GM23248 (cell line): ENCODE measurements around the gene BAZ2B. TPM values are rescaled to one million over a fixed set of nuclear protein-coding genes. Genes with fewer than 3 reads are reported as not detected.

ENCODE experiments used
- DNase-seq: peaks from one replicate; pipeline ENCODE4 v3.0.0-alpha.2; 2015
- H2AFZ ChIP-seq: fragments of 200-600 bp; sonication (generic); 2 replicates; pipeline ENCODE4 v1.6.1; 2016; ENCODE audit warnings: antibody characterized with exemption
- H3F3A ChIP-seq: fragments of 200-600 bp; sonication (generic); 2 replicates; pipeline ENCODE4 v1.6.1; 2016; ENCODE audit warnings: mild to moderate bottlenecking, antibody characterized with exemption, mixed run types; ENCODE audit not compliant: insufficient read depth
- H3K27ac ChIP-seq: fragments of 200-600 bp; sonication (generic); 2 replicates; pipeline ENCODE4 v1.5.1; 2016; ENCODE audit warnings: mild to moderate bottlenecking
- H3K27me3 ChIP-seq: fragments of 200-600 bp; sonication (generic); replicated peaks from 2 replicates; pipeline ENCODE4 v1.6.1; 2016; ENCODE audit warnings: mild to moderate bottlenecking; ENCODE audit not compliant: insufficient read depth
- H3K36me3 ChIP-seq: fragments of 200-600 bp; sonication (generic); 2 replicates; pipeline ENCODE4 v1.6.1; 2016; ENCODE audit warnings: low read depth, mild to moderate bottlenecking
- H3K4me1 ChIP-seq: fragments of 200-600 bp; sonication (generic); 2 replicates; pipeline ENCODE4 v1.6.1; 2016; ENCODE audit warnings: mild to moderate bottlenecking; ENCODE audit not compliant: insufficient read depth
- H3K4me2 ChIP-seq: fragments of 200-600 bp; sonication (generic); one replicate; pipeline ENCODE4 v1.6.1; 2016; ENCODE audit warnings: mild to moderate bottlenecking; ENCODE audit not compliant: unreplicated experiment
- H3K4me3 ChIP-seq: fragments of 200-600 bp; sonication (generic); 2 replicates; pipeline ENCODE4 v1.5.1; 2016; ENCODE audit warnings: mild to moderate bottlenecking
- H3K79me2 ChIP-seq: fragments of 200-600 bp; sonication (generic); 2 replicates; pipeline ENCODE4 v1.6.1; 2016; ENCODE audit warnings: mild to moderate bottlenecking; ENCODE audit not compliant: insufficient read depth
- H3K9ac ChIP-seq: fragments of 200-600 bp; sonication (generic); 2 replicates; pipeline ENCODE4 v1.6.1; 2016; ENCODE audit warnings: mild to moderate bottlenecking
- H3K9me2 ChIP-seq: fragments of 200-600 bp; sonication (generic); 2 replicates; pipeline ENCODE4 v1.6.1; 2016; ENCODE audit warnings: mixed run types, mild to moderate bottlenecking, moderate library complexity; ENCODE audit not compliant: insufficient read depth
- H3K9me3 ChIP-seq: fragments of 200-600 bp; sonication (generic); one replicate; pipeline ENCODE4 v1.6.1; 2017; ENCODE audit warnings: low read depth
- H4K20me1 ChIP-seq: fragments of 200-600 bp; sonication (generic); 2 replicates; pipeline ENCODE4 v1.6.0; 2016; ENCODE audit not compliant: insufficient read depth
- EZH2 ChIP-seq: fragments of 200-600 bp; sonication (generic); IDR thresholded peaks from 2 replicates; pipeline ENCODE4 v1.6.1; 2018; ENCODE audit warnings: antibody characterized with exemption, mild to moderate bottlenecking; ENCODE audit not compliant: insufficient read depth, poor library complexity, severe bottlenecking
- EZH2phosphoT487 ChIP-seq: fragments of 200-600 bp; sonication (generic); IDR thresholded peaks from 2 replicates; pipeline ENCODE4 v1.6.1; 2018; ENCODE audit warnings: antibody characterized with exemption, moderate library complexity, mild to moderate bottlenecking, low read depth; ENCODE audit not compliant: insufficient read depth
- WGBS, 2 experiments: methylation state at CpG; one replicate each; pipeline ENCODE4 v1.1.6; 2015 to 2017; ENCODE audit warnings: low lambda C conversion rate in 2 of 2, low coverage in 1 of 2; ENCODE audit errors: missing lambda C conversion rate in 2 of 2; 5-methylcytosine and 5-hydroxymethylcytosine counted together
- in situ Hi-C: fragments of 300-500 bp; cut with MboI; formaldehyde crosslinking; loops from 2 replicates; pipeline ENCODE4 v1.15.0; 2020
- polyA plus RNA-seq: library from polyadenylated mRNA; unstranded; fragments of >200 nt; fragmentation: Nextera tagmentation; extraction: Ambion mirVana; gene quantifications from 2 replicates; pipeline ENCODE4 v1.2.1, GENCODE V29; 2016
- total RNA-seq: library from RNA; depleted of rRNA; stranded (reverse); fragments of >200 nt; shearing (Covaris generic); gene quantifications from 2 replicates; pipeline ENCODE4 v1.2.3, GENCODE V29; 2014

BAZ2B gene
- total and polyA plus RNA-seq, 2 experiments from 2014 or later, result 17.0 to 20.5 TPM

DNA sequence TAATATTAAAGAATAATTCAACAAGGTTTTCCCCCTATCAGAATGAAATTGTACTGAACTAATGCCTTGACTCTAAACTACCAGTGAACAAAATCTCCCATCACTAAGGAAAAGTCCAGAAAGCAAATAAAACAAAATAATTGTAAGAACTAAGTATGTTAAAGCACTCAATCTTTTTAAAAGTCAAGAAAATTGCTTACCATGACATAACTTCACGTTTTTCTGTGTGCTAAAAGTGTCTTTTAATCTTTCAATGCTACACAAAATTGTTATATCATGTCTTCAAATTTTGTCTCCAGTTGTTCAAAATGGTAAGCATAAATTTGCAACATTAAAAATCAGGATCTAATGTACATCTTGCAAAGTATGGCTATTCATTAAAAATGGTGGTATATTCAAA, 156.1 kb downstream of the BAZ2B start:
- H3K27me3 ChIP-seq, result no peaks in the 10 kb centered on the region
- no peaks in the 10 kb centered on the region for H4K20me1 ChIP-seq
- H3K27ac ChIP-seq, result no peak overlapping the region
- in situ Hi-C loops, result no loop called here
- 50 to 56% methylated on average over 1 of the region's 1 CpG for WGBS, 2 experiments
- no peaks in the 10 kb centered on the region for H3K9me2 ChIP-seq
- H3K4me3 ChIP-seq, result no peak overlapping the region
- H2AFZ ChIP-seq, result no peak overlapping the region
- no peaks in the 10 kb centered on the region; the same call in 1 of the 2 replicates for H3K4me1 ChIP-seq
- H3K36me3 ChIP-seq, result no peaks in the 10 kb centered on the region
- TF ChIP-seq EZH2phosphoT487, result no peak
- TF ChIP-seq EZH2, result no peak
- no peak for DNase-seq
- H3F3A ChIP-seq, result no peaks in the 10 kb centered on the region
- H3K9ac ChIP-seq, result no peak overlapping the region
- H3K79me2 ChIP-seq, result no peaks in the 10 kb centered on the region; the same call in 1 of the 2 replicates
- no peaks in the 10 kb centered on the region for H3K9me3 ChIP-seq
- no peak overlapping the region for H3K4me2 ChIP-seq

- no peak overlapping the region for H3K27ac ChIP-seq
- TF ChIP-seq EZH2, result no peak
- TF ChIP-seq EZH2phosphoT487, result no peak
- peak; percentile 25 for DNase-seq
- H3K79me2 ChIP-seq, result no peaks in the 10 kb centered on the region; the same call in 1 of the 2 replicates
- no peak overlapping the region for H2AFZ ChIP-seq
- H3K27me3 ChIP-seq, result no peaks in the 10 kb centered on the region
- H3K4me3 ChIP-seq, result no peak overlapping the region
- no peak overlapping the region for H3K4me2 ChIP-seq
- no peaks in the 10 kb centered on the region; the same call in 1 of the 2 replicates for H3K4me1 ChIP-seq
- H3K9ac ChIP-seq, result no peak overlapping the region
- no peaks in the 10 kb centered on the region for H3K9me2 ChIP-seq
- in situ Hi-C loops, result no loop called here
- 98 to 100% methylated on average over 1 of the region's 1 CpG for WGBS, 2 experiments
- no peaks in the 10 kb centered on the region for H4K20me1 ChIP-seq
- no peaks in the 10 kb centered on the region for H3K36me3 ChIP-seq
- no peaks in the 10 kb centered on the region for H3F3A ChIP-seq
- H3K9me3 ChIP-seq, result no peaks in the 10 kb centered on the region
These were observed 157.1 kb downstream of the BAZ2B start for GRCh38 chr2:159459279-159459678.

DNA sequence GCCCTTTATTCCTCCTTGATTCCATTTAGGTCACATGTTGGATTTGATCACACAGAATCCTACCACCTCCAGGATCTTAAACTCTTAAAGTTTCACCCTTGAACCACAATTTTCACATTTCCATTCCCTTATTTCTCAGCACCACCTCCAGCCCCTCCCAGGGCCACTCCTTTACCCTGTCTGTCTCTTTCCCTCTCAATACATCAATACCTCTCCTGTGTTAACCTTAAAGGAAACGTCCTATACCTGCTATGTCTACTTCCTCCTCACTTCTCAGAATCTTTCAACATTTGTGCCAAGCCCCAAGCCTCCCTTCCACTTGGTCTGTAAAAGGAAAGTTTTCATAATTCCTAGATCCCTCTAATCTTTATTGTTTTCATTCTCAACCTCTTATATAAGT, 158.8 kb downstream of the BAZ2B start:
- H3K79me2 ChIP-seq, result no peaks in the 10 kb centered on the region
- H3K9me2 ChIP-seq, result no peaks in the 10 kb centered on the region
- no peaks in the 10 kb centered on the region for H3F3A ChIP-seq
- H3K36me3 ChIP-seq, result no peaks in the 10 kb centered on the region
- H3K9ac ChIP-seq, result no peak overlapping the region
- no peak for TF ChIP-seq EZH2
- TF ChIP-seq EZH2phosphoT487, result no peak
- H3K4me1 ChIP-seq, result no peaks in the 10 kb centered on the region; the same call in 1 of the 2 replicates
- no peak overlapping the region for H3K4me3 ChIP-seq
- no peak for DNase-seq
- H4K20me1 ChIP-seq, result no peaks in the 10 kb centered on the region
- no peak overlapping the region for H3K27ac ChIP-seq
- 85 to 100% methylated on average over 1 of the region's 1 CpG for WGBS, 2 experiments
- no peaks in the 10 kb centered on the region for H3K9me3 ChIP-seq
- in situ Hi-C loops, result no loop called here
- H2AFZ ChIP-seq, result no peak overlapping the region
- H3K4me2 ChIP-seq, result no peak overlapping the region
- no peaks in the 10 kb centered on the region for H3K27me3 ChIP-seq

DNA sequence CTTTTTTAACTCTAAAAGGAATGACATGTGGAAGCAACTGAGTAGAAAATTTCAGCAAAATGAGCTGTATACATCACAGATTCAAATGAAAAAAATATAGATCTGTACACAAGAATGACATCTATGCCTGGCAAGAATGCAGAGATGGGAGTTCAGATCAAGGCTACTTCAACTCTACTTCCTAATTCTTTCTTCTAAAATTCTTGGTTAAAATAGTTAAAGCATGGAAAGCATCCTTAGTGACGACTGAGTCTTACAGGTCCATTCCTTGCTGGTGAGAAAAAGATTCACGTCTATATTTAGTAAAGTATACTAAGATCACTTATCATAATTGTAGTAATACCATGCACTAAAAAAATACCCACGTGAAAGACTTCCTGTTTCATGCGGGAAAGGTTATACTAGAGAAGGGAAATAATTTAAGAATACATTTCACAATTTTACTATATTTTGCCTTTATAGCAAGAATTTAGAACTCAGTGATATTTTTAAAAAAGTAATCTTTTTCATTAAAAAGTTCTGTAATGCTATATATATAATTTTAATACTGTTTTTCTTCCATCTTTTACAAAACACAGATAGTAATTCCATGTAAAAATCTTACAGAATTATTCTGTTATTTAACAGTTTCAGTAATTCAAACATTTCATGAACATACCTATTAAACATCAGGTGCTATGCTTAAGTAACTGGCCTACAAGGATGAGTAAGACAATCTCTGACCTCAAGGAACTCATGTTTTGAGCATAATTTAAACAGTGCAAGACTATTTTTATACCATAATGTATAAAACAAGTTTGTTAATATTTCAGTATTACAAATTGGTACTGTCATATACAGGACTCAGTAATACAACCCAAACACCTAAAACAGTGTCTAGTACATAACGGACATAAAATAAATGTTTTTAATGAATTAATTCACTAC, 159.6 kb downstream of the BAZ2B start:
- DNase-seq, result no peak
- TF ChIP-seq EZH2 (no peak), EZH2phosphoT487 (no peak)
- Histone ChIP-seq H3K9me3 (no peaks in the 10 kb centered on the region), H3K27me3 (no peaks in the 10 kb centered on the region), H3K4me1 (no peaks in the 10 kb centered on the region; the same call in 1 of the 2 replicates), H3K9ac (no peak overlapping the region), H2AFZ (no peak overlapping the region), H3K36me3 (no peaks in the 10 kb centered on the region), H3K27ac (no peak overlapping the region), H3K79me2 (no peaks in the 10 kb centered on the region), H4K20me1 (no peaks in the 10 kb centered on the region), H3K4me3 (no peak overlapping the region), H3K9me2 (no peaks in the 10 kb centered on the region), H3K4me2 (no peak overlapping the region), H3F3A (no peaks in the 10 kb centered on the region)
- WGBS, 2 experiments, result 85 to 94% methylated on average over 5 of the region's 5 CpGs
- in situ Hi-C loops, result no loop called here
